Measurements from ENCODE around the gene DDAH1. TPM values are rescaled to one million over a fixed set of nuclear protein-coding genes. Genes with fewer than 3 reads are reported as not detected.

Gene DDAH1
- total and polyA plus RNA-seq, 4 donors: 13.6 to 57.2 (median 38.7) TPM

DNA sequence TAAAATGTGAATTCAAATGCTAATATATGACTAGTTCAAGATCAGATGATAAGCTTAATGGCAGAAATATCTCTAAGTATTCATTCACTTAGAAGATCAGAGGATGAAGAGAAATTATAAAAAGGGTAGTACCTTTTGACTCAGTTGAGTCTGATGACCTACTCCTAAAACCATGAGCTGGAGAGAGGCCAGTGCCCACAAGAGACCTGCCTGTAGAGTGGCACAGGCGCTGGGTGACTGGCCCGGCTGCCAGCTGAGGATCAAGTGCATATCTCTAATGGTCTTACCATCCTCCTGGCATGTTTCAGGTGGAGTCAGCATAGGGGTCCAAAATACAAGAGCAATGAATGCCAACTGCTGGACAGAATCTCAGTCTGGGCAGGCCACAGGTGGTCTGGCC, 14.1 kb downstream of the DDAH1 start:
- H3K9me3 ChIP-seq (ENCODE audit: control insufficient read depth in 4 of 4, insufficient read depth in 3 of 4, low read length in 3 of 4): no peaks in the 10 kb centered on the region
- no peak for DNase-seq

DNA sequence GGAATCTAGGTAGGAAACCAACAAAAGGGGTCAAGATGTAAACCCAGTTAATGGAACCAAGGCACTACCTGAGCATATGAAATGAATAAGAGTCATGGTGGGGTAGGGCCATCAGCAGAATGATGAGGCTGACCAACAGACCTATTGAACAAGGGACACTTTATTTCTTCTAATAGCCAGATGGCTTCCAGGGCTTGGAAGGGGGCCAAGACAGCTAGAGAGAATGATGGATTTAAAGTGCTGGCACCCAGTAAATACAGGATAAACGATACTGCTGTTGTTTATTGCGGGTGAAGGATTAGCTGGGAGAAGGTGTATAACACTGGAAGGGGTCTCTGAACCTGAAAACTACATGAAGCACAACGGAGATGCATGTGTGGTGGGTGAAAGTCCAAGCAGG, 15.6 kb downstream of the DDAH1 start:
- peaks cover 4 to 29% (median 17%) of the 10 kb centered on the region in 5 donors for H3K4me1 ChIP-seq (ENCODE audit: control insufficient read depth in 5 of 5, insufficient read depth in 5 of 5, low read length in 5 of 5)
- H3K27me3 ChIP-seq (ENCODE audit: control insufficient read depth in 3 of 3, insufficient read depth in 3 of 3, low read length in 2 of 3): no peaks in the 10 kb centered on the region
- H3K9me3 ChIP-seq (ENCODE audit: control insufficient read depth in 4 of 4, insufficient read depth in 3 of 4, low read length in 3 of 4): no peaks in the 10 kb centered on the region
- no peaks in the 10 kb centered on the region for H3K36me3 ChIP-seq (ENCODE audit: control insufficient read depth in 4 of 4, insufficient read depth in 4 of 4, low read length in 4 of 4)
- ATAC-seq (ENCODE audit: insufficient read depth, low FRiP score): no peak
- TF ChIP-seq, protein P1, sequence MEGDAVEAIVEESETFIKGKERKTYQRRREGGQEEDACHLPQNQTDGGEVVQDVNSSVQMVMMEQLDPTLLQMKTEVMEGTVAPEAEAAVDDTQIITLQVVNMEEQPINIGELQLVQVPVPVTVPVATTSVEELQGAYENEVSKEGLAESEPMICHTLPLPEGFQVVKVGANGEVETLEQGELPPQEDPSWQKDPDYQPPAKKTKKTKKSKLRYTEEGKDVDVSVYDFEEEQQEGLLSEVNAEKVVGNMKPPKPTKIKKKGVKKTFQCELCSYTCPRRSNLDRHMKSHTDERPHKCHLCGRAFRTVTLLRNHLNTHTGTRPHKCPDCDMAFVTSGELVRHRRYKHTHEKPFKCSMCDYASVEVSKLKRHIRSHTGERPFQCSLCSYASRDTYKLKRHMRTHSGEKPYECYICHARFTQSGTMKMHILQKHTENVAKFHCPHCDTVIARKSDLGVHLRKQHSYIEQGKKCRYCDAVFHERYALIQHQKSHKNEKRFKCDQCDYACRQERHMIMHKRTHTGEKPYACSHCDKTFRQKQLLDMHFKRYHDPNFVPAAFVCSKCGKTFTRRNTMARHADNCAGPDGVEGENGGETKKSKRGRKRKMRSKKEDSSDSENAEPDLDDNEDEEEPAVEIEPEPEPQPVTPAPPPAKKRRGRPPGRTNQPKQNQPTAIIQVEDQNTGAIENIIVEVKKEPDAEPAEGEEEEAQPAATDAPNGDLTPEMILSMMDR (IDR thresholded peaks at IDR 0.05; ENCODE audit: control extremely low read depth, extremely low read depth): no peak
- 66 to 70% methylated on average over 3 of the region's 3 CpGs for WGBS, 2 donors
- no peak for DNase-seq
- H3K9ac ChIP-seq (ENCODE audit: insufficient read depth in 1 of 2, low read length in 2 of 2): no peak overlapping the region
- no peak overlapping the region for H3K27ac ChIP-seq (ENCODE audit: low read depth in 1 of 2, low read length in 1 of 2)
- no peak overlapping the region for H3K4me3 ChIP-seq

More for the DNA sequence above, 14.1 kb downstream of the DDAH1 start:
- H3K27me3 ChIP-seq (ENCODE audit: control insufficient read depth in 3 of 3, insufficient read depth in 3 of 3, low read length in 2 of 3): no peaks in the 10 kb centered on the region
- H3K27ac ChIP-seq (ENCODE audit: low read depth in 1 of 2, low read length in 1 of 2): no peak overlapping the region
- TF ChIP-seq, protein P1 (IDR thresholded peaks at IDR 0.05; ENCODE audit: control extremely low read depth, extremely low read depth): no peak
- H3K4me1 ChIP-seq (ENCODE audit: control insufficient read depth in 5 of 5, insufficient read depth in 5 of 5, low read length in 5 of 5): peaks cover 4 to 44% (median 17%) of the 10 kb centered on the region in 5 donors
- peak; percentile 10 for ATAC-seq (ENCODE audit: insufficient read depth, low FRiP score)
- H3K9ac ChIP-seq (ENCODE audit: insufficient read depth in 1 of 2, low read length in 2 of 2): no peak overlapping the region
- 72 to 92% methylated on average over 2 of the region's 2 CpGs for WGBS, 2 donors
- no peak overlapping the region for H3K4me3 ChIP-seq
- H3K36me3 ChIP-seq (ENCODE audit: control insufficient read depth in 4 of 4, insufficient read depth in 4 of 4, low read length in 4 of 4): no peaks in the 10 kb centered on the region

DNA sequence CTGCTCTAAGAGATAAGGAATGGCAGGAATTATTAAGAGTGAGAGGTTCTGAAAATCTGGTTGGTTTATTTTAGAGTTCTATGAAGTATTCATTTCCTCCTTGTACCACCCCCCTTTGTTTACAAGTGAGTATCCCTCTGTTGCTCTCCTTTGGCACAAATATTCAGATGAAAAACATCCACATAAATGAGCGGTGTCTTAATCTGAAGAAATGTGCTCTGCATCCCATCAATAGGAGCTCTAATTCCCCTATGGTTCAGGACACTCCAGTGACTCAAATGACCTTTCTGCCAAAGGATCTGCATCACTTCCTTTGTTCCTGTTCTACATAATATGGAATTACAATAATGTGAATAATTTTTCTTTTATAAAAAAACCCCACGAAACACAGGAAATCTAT, 16.6 kb downstream of the DDAH1 start:
- Histone ChIP-seq H3K27ac (ENCODE audit: low read depth in 1 of 2, low read length in 1 of 2) (peak overlapping the region in 1 of 2 donors; percentile 73), H3K4me3 (no peak overlapping the region), H3K9me3 (ENCODE audit: control insufficient read depth in 4 of 4, insufficient read depth in 3 of 4, low read length in 3 of 4) (no peaks in the 10 kb centered on the region), H3K4me1 (ENCODE audit: control insufficient read depth in 5 of 5, insufficient read depth in 5 of 5, low read length in 5 of 5) (peaks cover 1 to 19% (median 12%) of the 10 kb centered on the region in 5 donors), H3K27me3 (ENCODE audit: control insufficient read depth in 3 of 3, insufficient read depth in 3 of 3, low read length in 2 of 3) (no peaks in the 10 kb centered on the region), H3K36me3 (ENCODE audit: control insufficient read depth in 4 of 4, insufficient read depth in 4 of 4, low read length in 4 of 4) (no peaks in the 10 kb centered on the region), H3K9ac (ENCODE audit: insufficient read depth in 1 of 2, low read length in 2 of 2) (no peak overlapping the region)
- TF ChIP-seq, protein P1 (IDR thresholded peaks at IDR 0.05; ENCODE audit: control extremely low read depth, extremely low read depth): no peak
- DNase-seq (peak in 1 of 3 donors; percentile 13), ATAC-seq (ENCODE audit: insufficient read depth, low FRiP score) (no peak)
- 69 to 77% methylated on average over 2 of the region's 2 CpGs for WGBS, 2 donors
